MM.1S (cell line): ENCODE results near the gene TRPT1.

Source experiments
- EZH2 ChIP-seq: fragments of 300-600 bp; sonication (generic); optimal IDR thresholded peaks from 2 replicates; pipeline ENCODE3; 2017; ENCODE audit warnings: low read depth, mild to moderate bottlenecking, antibody characterized with exemption, low read length, mixed read lengths
- TF ChIP-seq, protein P1 (sequence below): fragments of 300-600 bp; sonication (generic); IDR thresholded peaks from 2 replicates; pipeline ENCODE4 v1.5.1; 2016; ENCODE audit warnings: antibody characterized with exemption, low read length, mixed read lengths

DNA sequence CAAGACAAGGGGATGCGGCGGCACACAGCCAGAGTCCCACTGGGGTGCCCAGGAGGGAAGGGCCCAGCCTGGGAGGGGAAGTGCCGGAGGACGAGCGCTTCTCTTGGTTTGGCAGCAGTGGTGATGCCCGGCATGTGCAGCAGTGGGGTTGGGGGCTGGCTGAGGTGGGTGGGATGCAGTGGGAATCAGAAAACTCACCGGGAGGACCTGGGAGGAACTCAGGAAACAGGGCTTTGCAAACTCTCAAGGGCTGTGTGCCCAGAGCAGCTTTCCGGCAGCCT lies 16.5 kb downstream of the TRPT1 start:
- TF ChIP-seq, protein P1, sequence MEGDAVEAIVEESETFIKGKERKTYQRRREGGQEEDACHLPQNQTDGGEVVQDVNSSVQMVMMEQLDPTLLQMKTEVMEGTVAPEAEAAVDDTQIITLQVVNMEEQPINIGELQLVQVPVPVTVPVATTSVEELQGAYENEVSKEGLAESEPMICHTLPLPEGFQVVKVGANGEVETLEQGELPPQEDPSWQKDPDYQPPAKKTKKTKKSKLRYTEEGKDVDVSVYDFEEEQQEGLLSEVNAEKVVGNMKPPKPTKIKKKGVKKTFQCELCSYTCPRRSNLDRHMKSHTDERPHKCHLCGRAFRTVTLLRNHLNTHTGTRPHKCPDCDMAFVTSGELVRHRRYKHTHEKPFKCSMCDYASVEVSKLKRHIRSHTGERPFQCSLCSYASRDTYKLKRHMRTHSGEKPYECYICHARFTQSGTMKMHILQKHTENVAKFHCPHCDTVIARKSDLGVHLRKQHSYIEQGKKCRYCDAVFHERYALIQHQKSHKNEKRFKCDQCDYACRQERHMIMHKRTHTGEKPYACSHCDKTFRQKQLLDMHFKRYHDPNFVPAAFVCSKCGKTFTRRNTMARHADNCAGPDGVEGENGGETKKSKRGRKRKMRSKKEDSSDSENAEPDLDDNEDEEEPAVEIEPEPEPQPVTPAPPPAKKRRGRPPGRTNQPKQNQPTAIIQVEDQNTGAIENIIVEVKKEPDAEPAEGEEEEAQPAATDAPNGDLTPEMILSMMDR = no peak
- TF ChIP-seq EZH2 = no peak
